ENCODE data around the gene PDE6B. TPM values are rescaled to one million over a fixed set of nuclear protein-coding genes. Genes with fewer than 3 reads are reported as not detected.
"Not testable (repeated sequence)": the region's sequence is repeated elsewhere in the genome, so short reads cannot be mapped to it uniquely, and the experiment has no call there.

Gene PDE6B
- total RNA-seq, 1 donor from 2014 or later = 2.9 TPM

- DNase-seq (ENCODE audit: low spot score) = no peak
Measured at GRCh38 chr4:682490-683172, 57.3 kb downstream of the PDE6B start.

- no peak for DNase-seq (ENCODE audit: low spot score)
Measured at GRCh38 chr4:683247-683897, 58.0 kb downstream of the PDE6B start.

DNA sequence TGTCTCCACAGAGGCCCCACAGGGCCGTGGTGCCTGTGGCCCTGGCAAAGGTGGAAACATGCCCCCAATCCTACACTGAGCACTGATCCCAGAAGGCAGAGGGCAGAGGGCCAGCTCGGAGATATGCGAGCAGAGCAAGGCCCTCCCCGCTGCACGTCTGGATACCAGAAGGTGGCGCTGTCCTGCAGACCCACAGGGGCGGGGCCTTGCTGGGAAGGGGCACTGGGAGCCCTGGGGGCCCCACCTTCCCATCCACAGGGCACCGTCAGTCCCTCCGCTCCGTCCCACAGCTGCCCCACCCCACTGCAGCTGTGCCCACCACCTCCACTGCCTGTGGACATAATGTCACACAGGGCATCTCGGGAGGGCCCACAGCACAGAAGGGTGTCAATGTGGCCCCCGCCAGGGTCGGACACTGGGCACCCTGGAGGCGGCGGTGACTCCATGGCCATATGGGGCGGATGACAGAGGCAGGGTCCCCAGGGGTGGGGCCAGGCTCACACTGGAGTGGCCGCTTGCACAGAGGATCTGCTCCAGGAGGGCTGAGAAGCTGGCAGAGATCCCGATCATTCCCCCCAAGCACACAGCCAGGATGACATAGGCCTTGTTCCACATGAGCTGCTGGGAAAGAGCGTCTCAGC, 58.7 kb downstream of the PDE6B start:
- no peak for DNase-seq (ENCODE audit: low spot score)

DNA sequence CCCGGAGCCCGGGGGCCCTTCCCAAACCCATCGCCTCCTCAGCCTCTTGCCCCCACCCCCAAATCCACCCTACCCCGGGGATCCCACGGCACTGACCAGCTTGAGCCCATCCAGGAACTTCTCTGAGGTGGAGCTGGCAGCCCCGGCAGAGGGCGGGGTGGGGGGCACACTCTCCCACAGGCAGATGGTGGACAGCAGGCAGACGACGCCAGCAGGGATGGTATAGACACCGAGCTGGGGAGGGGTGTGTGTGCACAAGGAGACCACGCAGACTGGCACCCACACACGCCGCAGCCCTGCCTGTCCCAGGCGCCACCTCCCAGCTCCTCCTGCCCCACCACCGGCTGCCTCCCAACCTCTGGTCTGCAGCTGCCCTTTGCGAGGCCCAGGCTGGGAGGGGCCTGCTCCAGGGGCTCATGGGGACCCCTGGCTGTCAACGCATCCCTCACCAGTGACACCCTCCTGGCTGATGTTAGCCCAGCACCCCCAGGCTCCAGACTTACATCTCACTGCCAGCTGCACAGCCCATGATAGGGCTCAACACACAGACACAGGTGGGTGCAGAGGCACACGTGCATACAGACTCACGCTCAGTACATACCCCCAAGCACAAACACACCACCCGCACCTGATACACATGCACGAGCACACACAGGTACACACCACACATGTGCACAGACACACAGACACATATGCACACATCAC, 59.4 kb downstream of the PDE6B start:
- DNase-seq (ENCODE audit: low spot score) = no peak

GRCh38 chr4:685679-686412, 60.5 kb downstream of the PDE6B start:
- DNase-seq (ENCODE audit: low spot score) = no peak

GRCh38 chr4:686413-687040, 61.2 kb downstream of the PDE6B start:
- no peak for DNase-seq (ENCODE audit: low spot score)

DNA sequence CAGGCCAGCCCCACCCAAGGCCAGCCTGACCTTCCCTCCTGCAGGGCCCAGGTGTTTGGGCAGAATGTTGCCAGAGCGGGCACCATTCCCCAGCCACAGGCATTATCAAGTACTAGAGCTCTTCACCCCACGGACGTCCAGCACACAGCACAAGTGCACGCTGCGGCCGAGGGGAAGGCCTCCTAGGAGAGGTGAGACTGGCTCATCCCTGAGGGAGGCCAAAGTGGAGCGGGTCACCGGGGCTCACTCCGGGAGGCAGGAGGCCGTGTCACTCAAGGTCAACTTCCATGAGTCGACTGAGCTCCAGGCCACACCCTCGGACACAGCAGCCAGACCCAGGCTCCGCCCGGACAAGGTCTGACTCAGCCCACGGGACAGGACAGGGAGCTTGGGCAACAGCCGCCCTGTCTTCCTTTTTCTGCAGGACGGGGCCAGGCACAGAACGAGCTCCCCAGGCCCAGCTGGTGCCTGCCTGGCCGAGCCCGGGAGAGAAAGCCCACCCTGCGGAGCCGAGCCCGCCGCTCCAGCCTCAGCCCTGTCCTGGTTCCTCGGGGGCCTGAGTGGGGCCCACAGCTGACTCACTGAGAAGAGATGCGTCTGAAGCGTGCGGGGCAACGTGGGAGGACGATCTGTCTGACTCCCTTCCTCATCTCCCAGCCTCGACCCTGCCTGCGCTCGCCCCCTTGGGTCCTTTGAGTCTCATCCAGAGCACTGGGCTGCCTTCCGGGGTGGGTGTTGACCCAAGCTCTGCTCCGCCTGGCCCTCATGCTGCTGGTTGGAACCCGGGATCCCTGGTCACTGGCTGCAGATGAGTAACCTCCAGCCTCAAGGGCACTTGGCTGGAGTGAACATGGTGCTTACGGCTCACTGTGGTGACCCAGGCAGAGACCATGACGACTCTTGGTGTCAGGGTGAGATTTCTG, 61.9 kb downstream of the PDE6B start:
- DNase-seq (ENCODE audit: low spot score) = peak; percentile 95

DNA sequence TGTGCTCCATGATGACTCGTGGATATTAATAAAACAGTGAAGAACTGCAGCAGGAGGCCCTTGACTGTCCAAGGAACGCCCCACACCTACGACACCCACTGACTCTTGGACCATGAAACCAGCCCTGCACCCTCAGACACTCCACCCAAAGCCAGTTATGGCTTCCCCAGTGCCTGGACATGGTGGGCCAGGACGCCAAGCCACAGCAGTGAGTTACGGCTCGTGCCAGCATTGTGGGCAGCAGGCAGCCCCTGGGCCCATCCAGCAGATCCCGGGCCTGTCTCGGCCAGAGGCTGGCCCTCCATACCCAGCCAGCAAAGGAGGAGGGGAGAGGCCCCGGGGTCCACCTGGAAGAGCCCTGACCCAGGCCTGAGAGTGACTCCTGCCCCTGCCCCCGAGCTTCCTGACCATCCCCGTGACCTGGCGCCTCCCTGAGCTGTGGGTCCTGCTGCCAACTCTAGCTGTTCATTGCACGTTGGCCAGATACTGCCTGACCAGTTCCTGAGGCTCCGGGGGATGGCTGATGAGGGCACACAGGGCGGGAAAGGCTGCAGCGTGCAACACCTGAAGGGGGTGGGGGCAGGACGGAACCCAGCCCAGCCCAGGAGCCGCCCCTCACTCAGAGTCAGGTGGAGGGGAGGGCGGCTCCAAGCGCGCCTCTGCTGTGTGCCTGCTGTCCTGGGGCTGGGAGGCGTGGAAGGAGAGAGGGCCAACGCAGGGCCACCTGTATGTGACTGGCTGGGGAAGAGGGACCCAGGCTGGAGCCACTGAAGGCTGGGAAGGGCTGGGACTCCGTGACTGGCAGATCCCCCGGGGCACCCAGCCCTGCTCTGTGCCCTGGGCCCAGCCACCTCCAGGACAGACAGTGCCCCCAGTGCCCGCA, 62.8 kb downstream of the PDE6B start:
- no peak for DNase-seq (ENCODE audit: low spot score)

GRCh38 chr4:688854-689681, 63.7 kb downstream of the PDE6B start, which contains the start of gene SLC49A3:
TSS of gene SLC49A3 (minus strand) at chr4:689151. CDS start at chr4:689127, 24 bp downstream.
- no peak for DNase-seq (ENCODE audit: low spot score)

GRCh38 chr4:689723-690122, 64.3 kb downstream of the PDE6B start:
- DNase-seq (ENCODE audit: low spot score) = no peak

DNA sequence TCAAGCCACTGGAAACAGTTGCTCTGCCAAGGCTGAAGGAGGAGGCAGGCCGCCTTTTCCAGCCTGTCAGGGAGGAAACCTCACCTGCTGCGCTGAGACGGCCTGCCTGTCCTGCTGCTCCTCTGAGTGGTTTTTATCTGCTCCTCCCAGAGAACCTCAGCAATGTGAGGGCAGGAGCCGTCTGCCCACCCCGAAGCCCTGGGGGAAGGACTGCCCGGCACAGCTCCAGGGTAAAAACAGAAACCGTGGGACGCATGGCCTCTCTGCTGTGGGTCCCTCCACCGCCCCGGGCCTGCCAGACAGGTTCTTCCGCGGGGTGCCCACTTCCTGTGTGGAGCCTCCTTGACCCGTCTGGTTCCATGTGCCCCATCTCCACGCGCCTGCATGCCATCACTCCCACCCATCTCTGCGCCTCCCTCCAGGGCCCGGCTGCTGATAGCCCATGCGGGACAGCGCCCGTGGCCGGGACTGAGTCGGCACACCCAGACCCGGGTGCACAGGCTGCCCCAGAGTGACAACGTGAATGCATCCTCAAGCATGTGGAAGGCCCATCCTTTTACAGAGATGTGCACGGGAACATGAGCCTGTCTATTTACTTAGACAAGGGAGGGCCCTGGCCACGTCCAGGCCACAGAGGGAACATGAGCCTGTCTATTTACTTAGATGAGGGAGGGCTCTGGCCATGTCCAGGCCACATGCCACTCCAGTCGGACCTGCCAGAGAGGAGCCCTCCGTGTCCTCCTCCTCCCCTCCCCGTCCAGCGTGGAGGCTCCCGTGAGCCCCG, 67.6 kb downstream of the PDE6B start:
- no peak for DNase-seq (ENCODE audit: low spot score)

GRCh38 chr4:694341-694940, 69.1 kb downstream of the PDE6B start:
- DNase-seq (ENCODE audit: low spot score) = not testable (repeated sequence)

- no peak for DNase-seq (ENCODE audit: low spot score)
Measured at GRCh38 chr4:699816-700580, 74.6 kb downstream of the PDE6B start.

GRCh38 chr4:700587-701264, 75.4 kb downstream of the PDE6B start:
- no peak for DNase-seq (ENCODE audit: low spot score)

DNA sequence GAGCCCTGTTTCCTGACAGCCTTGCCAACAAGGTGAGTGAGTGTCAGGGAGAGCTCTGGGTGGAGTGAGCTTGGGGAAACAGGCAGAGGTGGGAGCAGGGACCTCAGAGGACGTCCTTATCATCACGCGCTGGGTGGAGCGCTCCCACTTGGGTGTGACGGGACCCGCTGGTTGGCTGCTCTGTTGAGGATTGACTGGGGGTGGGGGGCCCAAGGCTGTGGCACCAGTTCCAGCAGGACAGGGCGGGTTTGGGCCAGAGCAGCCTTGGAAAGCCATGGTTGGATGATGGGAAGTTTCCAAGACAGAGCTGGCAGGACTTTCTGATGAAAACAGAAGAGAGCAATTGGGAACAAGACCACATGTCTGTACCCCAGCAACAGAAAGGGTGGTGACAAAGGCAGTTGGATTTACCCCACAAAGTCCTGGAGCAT, 77.3 kb downstream of the PDE6B start:
- DNase-seq (ENCODE audit: low spot score) = no peak
